ACC112 (cell line): ENCODE data around the gene NKX2-4.
"Not testable (repeated sequence)": the region's sequence is repeated elsewhere in the genome, so short reads cannot be mapped to it uniquely, and the experiment has no call there.

Experiments used
- H2AFZ ChIP-seq: fragments of 200-600 bp; sonication (generic); one replicate; pipeline ENCODE4 v1.6.0; 2017; ENCODE audit warnings: antibody characterized with exemption, low read length; ENCODE audit not compliant: unreplicated experiment
- H3K27ac ChIP-seq: fragments of 200-600 bp; sonication (generic); 2 replicates; pipeline ENCODE4 v1.5.1; 2014; ENCODE audit warnings: low read depth, mild to moderate bottlenecking, antibody characterized with exemption, low read length, moderate library complexity
- H3K27me3 ChIP-seq: fragments of 200-600 bp; sonication (generic); 2 replicates; pipeline ENCODE4 v1.6.1; 2014; ENCODE audit warnings: mild to moderate bottlenecking, antibody characterized with exemption, low read length, moderate library complexity, mixed read lengths; ENCODE audit not compliant: insufficient read depth
- H3K36me3 ChIP-seq: fragments of 200-600 bp; sonication (generic); 2 replicates; pipeline ENCODE4 v1.6.1; 2016; ENCODE audit warnings: mild to moderate bottlenecking, antibody characterized with exemption, low read length, moderate library complexity, mixed read lengths; ENCODE audit not compliant: insufficient read depth
- H3K4me1 ChIP-seq: fragments of 200-600 bp; sonication (generic); one replicate; pipeline ENCODE4 v1.6.1; 2016; ENCODE audit warnings: low read length, mixed read lengths; ENCODE audit not compliant: insufficient read depth, unreplicated experiment, control insufficient read depth
- H3K4me3 ChIP-seq: fragments of 200-600 bp; sonication (generic); 2 replicates; pipeline ENCODE4 v1.5.1; 2014; ENCODE audit warnings: mild to moderate bottlenecking, low read depth, low read length
- H3K79me2 ChIP-seq: fragments of 200-600 bp; sonication (generic); one replicate; pipeline ENCODE4 v1.6.0; 2016; ENCODE audit warnings: low read length; ENCODE audit not compliant: control insufficient read depth, unreplicated experiment, insufficient read depth

NKX2-4 gene

GRCh38 chr20:21384308-21384892 is 12.9 kb downstream of the NKX2-4 start:
- H2AFZ ChIP-seq, result no peak overlapping the region
- no peaks in the 10 kb centered on the region for H3K4me1 ChIP-seq
- H3K4me3 ChIP-seq, result no peak overlapping the region
- no peak overlapping the region for H3K27ac ChIP-seq
- H3K27me3 ChIP-seq, result no peaks in the 10 kb centered on the region
- H3K79me2 ChIP-seq, result no peaks in the 10 kb centered on the region
- H3K36me3 ChIP-seq, result peaks cover 25% of the 10 kb centered on the region

DNA sequence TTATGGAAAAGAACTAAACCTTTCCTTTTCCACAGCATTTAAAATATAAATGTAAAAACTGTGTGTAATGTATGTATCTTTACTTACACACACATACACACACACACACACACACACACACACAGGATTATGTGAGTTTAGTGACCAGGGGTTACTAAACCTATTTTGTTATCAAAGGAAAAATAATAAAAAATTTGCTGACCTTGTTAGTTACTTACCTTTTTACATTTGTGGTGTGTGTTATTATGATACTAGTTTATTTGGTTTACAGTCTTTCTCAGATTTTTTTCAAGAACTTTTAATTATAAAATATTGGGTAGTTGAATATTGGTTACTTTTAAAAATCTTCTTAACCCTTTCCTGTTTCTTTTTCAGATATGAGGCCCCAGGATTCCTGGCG is 15.7 kb downstream of the NKX2-4 start:
- no peak overlapping the region for H3K27ac ChIP-seq
- no peak overlapping the region for H3K4me3 ChIP-seq
- H3K79me2 ChIP-seq, result peaks cover 11% of the 10 kb centered on the region
- H2AFZ ChIP-seq, result no peak overlapping the region
- no peaks in the 10 kb centered on the region for H3K4me1 ChIP-seq
- H3K36me3 ChIP-seq, result peaks cover 20% of the 10 kb centered on the region
- no peaks in the 10 kb centered on the region for H3K27me3 ChIP-seq

DNA sequence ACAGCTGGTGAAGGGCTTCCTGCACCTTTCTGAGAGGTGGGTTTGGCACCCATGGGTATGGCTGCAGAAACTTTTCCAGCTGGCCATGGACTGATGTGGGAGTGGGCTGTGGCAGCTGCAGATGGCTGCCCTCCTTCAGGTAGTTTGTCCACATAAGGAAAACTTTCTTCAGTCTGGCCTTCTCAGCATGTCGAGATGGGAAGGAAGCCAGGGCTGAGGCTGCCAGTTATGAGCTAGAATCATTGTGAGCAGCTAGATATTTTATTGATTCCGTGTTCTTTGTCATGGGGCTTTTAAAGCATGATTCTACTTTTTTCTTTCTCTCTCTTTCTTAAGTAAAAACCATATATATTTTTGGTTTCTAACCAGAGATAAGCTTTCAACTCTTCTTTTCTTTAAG is 16.6 kb downstream of the NKX2-4 start:
- no peak overlapping the region for H3K27ac ChIP-seq
- H3K79me2 ChIP-seq, result peaks cover 15% of the 10 kb centered on the region
- H3K27me3 ChIP-seq, result no peaks in the 10 kb centered on the region
- no peak overlapping the region for H3K4me3 ChIP-seq
- peaks cover 15% of the 10 kb centered on the region for H3K36me3 ChIP-seq
- H3K4me1 ChIP-seq, result no peaks in the 10 kb centered on the region
- H2AFZ ChIP-seq, result no peak overlapping the region

DNA sequence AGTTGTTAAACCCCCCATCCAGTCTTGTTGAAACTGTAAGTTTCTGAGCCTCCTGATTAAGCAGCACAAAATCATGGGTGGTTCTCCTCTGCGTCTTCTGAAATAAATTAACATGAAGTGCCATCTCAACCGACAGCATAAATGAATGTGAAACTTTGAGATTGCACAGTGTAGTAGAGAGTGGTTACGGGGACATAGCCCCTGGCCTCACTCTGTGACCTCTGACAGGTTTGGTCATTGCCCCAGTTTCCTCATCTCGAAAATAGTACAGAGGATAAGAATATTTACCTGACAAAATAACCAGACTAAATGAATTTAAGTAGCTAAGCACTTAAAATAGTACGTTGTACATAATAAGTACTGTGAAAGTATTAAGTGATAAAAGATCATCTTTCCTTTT is 19.1 kb downstream of the NKX2-4 start:
- Histone ChIP-seq H3K4me1 (peaks cover 4% of the 10 kb centered on the region), H3K27ac (no peak overlapping the region), H3K4me3 (no peak overlapping the region), H3K36me3 (peaks cover 14% of the 10 kb centered on the region), H2AFZ (no peak overlapping the region), H3K27me3 (no peaks in the 10 kb centered on the region), H3K79me2 (peaks cover 19% of the 10 kb centered on the region)

DNA sequence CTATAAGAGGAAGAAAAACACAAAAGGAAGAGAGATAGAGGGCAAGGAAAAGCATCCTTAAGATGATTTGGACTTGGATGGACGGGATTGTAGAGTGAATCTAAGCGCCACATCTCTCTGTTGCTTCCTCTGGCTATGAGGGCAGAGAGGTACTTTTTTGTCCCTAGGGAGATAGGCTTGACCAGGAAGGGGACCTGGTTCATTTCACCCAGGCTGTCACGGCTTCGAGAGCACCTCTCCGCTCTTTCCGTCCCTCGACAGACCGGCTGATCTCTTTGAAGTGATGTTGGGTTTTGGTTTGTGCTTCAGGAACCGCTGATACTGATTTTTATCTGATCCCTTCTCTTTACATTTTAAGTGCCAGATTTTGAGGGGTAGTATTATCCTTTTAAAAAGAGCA is 19.6 kb downstream of the NKX2-4 start:
- no peak overlapping the region for H3K4me3 ChIP-seq
- H3K27me3 ChIP-seq, result no peaks in the 10 kb centered on the region
- H3K79me2 ChIP-seq, result peaks cover 19% of the 10 kb centered on the region
- peaks cover 5% of the 10 kb centered on the region for H3K4me1 ChIP-seq
- H3K27ac ChIP-seq, result no peak overlapping the region
- no peak overlapping the region for H2AFZ ChIP-seq
- H3K36me3 ChIP-seq, result peaks cover 9% of the 10 kb centered on the region

DNA sequence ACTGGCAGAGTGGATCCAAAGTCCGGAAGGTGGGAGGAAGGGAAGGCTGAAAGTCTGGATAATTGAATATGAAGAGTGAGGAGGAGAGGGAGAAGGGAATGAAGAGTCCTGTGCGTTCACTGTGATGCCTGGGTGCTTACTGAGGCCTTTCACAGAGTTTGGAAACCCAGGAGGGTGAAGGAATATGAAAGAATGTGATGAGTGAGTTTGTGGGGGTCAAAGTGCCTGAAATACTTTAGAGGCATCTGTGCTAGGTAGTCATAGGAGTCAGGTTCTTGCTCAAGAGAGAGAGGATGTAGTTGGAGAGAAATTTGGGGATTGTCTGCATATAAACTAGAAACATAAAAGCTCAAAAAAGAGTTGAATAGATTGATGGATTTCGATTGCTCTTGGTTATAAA is 20.7 kb downstream of the NKX2-4 start:
- no peak overlapping the region for H3K27ac ChIP-seq
- H3K4me1 ChIP-seq, result peaks cover 5% of the 10 kb centered on the region
- peaks cover 19% of the 10 kb centered on the region for H3K79me2 ChIP-seq
- H3K27me3 ChIP-seq, result no peaks in the 10 kb centered on the region
- peaks cover 3% of the 10 kb centered on the region; the same call in 1 of the 2 replicates for H3K36me3 ChIP-seq
- H3K4me3 ChIP-seq, result no peak overlapping the region
- no peak overlapping the region for H2AFZ ChIP-seq

DNA sequence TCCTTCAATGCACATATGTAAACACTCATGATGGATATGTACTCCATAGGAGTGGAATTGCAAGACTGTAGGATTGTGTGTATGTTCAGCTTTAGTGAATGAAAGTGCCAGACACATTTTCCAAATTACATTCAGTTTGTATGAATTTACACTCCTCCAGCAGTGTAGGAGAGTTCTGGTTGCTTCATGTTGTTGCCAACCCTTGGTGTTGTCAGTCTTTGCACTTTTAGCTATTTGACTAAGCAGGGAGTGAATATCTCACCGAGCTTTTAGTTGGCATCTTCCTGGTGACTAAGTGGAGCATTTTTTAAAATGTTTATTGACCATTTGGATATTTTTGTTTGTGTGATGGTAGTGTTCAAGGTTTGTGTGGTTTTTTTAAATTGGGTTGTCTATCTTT is 23.9 kb downstream of the NKX2-4 start:
- Histone ChIP-seq H3K4me3 (no peak overlapping the region), H2AFZ (no peak overlapping the region), H3K36me3 (peaks cover 10% of the 10 kb centered on the region), H3K27ac (no peak overlapping the region), H3K79me2 (peaks cover 17% of the 10 kb centered on the region), H3K4me1 (peaks cover 5% of the 10 kb centered on the region), H3K27me3 (no peaks in the 10 kb centered on the region)

DNA sequence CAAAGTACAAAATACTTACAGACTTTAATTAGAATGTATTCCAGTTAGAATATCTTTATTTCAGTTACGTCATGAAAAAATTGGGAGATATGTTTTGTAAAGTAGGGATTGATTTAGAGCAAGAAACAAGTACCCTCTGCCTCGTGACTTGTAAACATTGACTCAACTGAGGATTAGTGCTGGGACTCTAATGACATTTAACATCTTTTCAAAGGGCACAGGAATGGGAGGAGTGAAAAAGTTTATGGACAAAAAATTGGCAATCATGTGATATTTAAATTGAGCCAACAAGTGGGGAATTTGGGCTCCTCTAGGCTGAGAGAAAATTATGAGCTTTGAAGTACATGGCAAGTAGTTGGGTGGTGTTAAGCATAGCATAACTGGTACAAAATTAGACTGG is 25.3 kb downstream of the NKX2-4 start:
- Histone ChIP-seq H3K27ac (no peak overlapping the region), H3K36me3 (peaks cover 10% of the 10 kb centered on the region), H3K27me3 (no peaks in the 10 kb centered on the region), H3K4me1 (peaks cover 5% of the 10 kb centered on the region), H3K4me3 (no peak overlapping the region), H3K79me2 (peaks cover 13% of the 10 kb centered on the region), H2AFZ (no peak overlapping the region)

DNA sequence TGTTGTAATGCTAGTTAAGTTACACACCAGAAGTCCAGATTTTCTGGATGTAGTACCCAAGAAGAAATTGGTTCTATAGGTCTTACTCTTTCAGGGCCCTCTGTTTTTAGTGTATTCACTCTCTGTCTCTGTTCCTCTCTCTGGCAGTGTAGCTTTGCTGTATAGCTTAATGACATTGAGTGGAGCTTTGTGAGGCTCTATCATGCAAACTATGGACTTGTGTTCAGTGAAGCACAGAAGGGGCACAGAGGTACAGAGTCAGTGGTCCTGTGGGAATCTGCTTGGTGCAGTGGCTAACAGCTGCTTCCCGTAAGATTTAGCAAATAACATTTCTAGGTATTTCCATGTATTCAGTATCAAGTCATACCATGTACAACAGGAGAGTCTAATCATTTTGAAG is 26.1 kb downstream of the NKX2-4 start:
- no peaks in the 10 kb centered on the region for H3K27me3 ChIP-seq
- no peak overlapping the region for H3K27ac ChIP-seq
- no peak overlapping the region for H3K4me3 ChIP-seq
- H3K79me2 ChIP-seq, result peaks cover 7% of the 10 kb centered on the region
- H3K36me3 ChIP-seq, result peaks cover 14% of the 10 kb centered on the region
- H2AFZ ChIP-seq, result no peak overlapping the region
- peaks cover 5% of the 10 kb centered on the region for H3K4me1 ChIP-seq

GRCh38 chr20:21368791-21369190 is 28.5 kb downstream of the NKX2-4 start:
- H3K27ac ChIP-seq, result no peak overlapping the region
- H3K27me3 ChIP-seq, result no peaks in the 10 kb centered on the region
- no peak overlapping the region for H2AFZ ChIP-seq
- H3K36me3 ChIP-seq, result peaks cover 19% of the 10 kb centered on the region
- peaks cover 5% of the 10 kb centered on the region for H3K4me1 ChIP-seq
- peaks cover 3% of the 10 kb centered on the region for H3K79me2 ChIP-seq
- H3K4me3 ChIP-seq, result no peak overlapping the region

DNA sequence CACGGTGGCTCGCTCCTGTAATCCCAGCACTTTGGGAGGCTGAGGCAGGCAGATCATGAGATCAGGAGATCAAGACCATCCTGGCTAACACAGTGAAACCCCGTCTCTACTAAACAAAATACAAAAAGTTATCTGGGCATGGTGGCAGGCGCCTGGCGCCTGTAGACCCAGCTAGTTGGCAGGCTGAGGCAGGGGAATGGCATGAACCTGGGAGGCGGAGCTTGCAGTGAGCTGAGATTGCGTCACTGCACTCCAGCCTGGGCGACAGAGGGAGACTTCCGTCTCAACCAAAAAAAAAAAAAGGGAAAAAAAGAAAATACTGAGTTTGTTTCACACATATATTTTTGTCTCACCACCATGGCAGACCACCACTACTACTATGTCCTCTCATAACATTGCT is 31.1 kb downstream of the NKX2-4 start:
- not testable (repeated sequence) for H3K4me1 ChIP-seq, H3K79me2 ChIP-seq, H3K27me3 ChIP-seq, H3K27ac ChIP-seq, H3K4me3 ChIP-seq, H2AFZ ChIP-seq
- H3K36me3 ChIP-seq, result peaks cover 26% of the 10 kb centered on the region
